ENCODE data around the gene KIF6.

The KIF6 gene

GRCh38 chr6:39724787-39725631 is at the start of gene KIF6:
TSS of gene KIF6 (minus strand) at chr6:39725408. CDS start at chr6:39725310, 98 bp downstream.
- peak within 1 kb of the TSS; percentile 84 for H3K27ac Mint-ChIP-seq
- peaks cover 9% of the 10 kb centered on the region for H3K4me1 Mint-ChIP-seq (ENCODE audit: low read depth)
- no peaks in the 10 kb centered on the region for H3K36me3 Mint-ChIP-seq (ENCODE audit: low read depth)

DNA sequence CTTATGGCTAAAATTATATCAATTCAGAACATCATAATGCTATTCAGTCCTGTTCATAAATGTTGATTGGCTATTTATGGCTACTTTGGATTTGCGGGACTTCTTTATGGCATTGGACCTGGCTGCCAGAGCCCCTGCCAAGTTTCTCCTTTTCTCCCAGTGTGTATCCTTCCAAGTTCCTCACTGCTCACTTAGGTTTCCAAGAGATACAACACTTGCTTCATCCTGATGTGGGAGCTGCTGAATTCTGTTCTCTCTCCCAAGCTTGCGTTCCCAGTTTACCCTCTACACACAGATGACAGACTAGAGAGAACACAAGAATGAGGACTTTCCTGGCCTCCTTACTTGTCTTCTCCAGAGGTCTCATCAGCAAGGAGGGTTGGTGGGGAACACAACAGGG is 48.6 kb upstream of the KIF6 start:
- no peak overlapping the region for H3K27ac Mint-ChIP-seq
- no peaks in the 10 kb centered on the region for H3K36me3 Mint-ChIP-seq (ENCODE audit: low read depth)
- H3K4me1 Mint-ChIP-seq (ENCODE audit: low read depth) = no peaks in the 10 kb centered on the region
- H3K4me3 Mint-ChIP-seq = no peak overlapping the region
- H3K9me3 Mint-ChIP-seq = no peaks in the 10 kb centered on the region
- peaks cover 14% of the 10 kb centered on the region for H3K27me3 Mint-ChIP-seq

More at GRCh38 chr6:39724787-39725631, at the start of gene KIF6:
- Mint-ChIP-seq H3K4me3 (peak within 1 kb of the TSS; percentile 91), H3K27me3 (peaks cover 10% of the 10 kb centered on the region), H3K9me3 (no peaks in the 10 kb centered on the region)

GRCh38 chr6:39772559-39773273 is 47.5 kb upstream of the KIF6 start:
- Mint-ChIP-seq H3K4me1 (ENCODE audit: low read depth) (no peaks in the 10 kb centered on the region), H3K27ac (no peak overlapping the region), H3K4me3 (no peak overlapping the region), H3K27me3 (peaks cover 14% of the 10 kb centered on the region), H3K36me3 (ENCODE audit: low read depth) (no peaks in the 10 kb centered on the region), H3K9me3 (no peaks in the 10 kb centered on the region)

DNA sequence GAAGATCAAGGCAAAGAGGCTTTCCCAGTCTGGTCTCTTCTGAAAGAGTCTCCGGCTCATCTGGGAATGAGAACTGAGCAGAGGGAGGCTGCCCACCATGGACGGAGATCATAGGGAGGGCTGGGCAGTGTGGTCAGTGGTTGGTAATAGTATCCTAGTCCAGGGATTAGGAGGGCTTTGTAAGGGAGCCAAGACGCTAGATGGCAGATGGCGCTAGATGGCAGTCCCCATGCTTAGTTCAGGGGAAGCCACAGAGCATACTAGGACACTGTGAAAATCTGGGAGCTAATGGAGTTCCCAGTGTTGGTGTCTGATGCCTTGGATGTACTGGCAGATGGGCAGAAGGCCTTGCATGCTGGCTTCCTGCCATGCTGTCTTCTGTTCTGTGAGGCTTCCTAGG is 45.2 kb upstream of the KIF6 start:
- Mint-ChIP-seq H3K4me3 (no peak overlapping the region), H3K27me3 (peaks cover 17% of the 10 kb centered on the region), H3K27ac (no peak overlapping the region), H3K9me3 (no peaks in the 10 kb centered on the region), H3K36me3 (ENCODE audit: low read depth) (no peaks in the 10 kb centered on the region), H3K4me1 (ENCODE audit: low read depth) (no peaks in the 10 kb centered on the region)

- no peaks in the 10 kb centered on the region for H3K4me1 Mint-ChIP-seq (ENCODE audit: low read depth)
- H3K4me3 Mint-ChIP-seq = no peak overlapping the region
- H3K27me3 Mint-ChIP-seq = peaks cover 22% of the 10 kb centered on the region
- no peaks in the 10 kb centered on the region for H3K9me3 Mint-ChIP-seq
- no peak overlapping the region for H3K27ac Mint-ChIP-seq
- H3K36me3 Mint-ChIP-seq (ENCODE audit: low read depth) = no peaks in the 10 kb centered on the region
Observed at GRCh38 chr6:39769012-39769411, 43.8 kb upstream of the KIF6 start.

- no peak overlapping the region for H3K4me3 Mint-ChIP-seq
- H3K27me3 Mint-ChIP-seq = peaks cover 26% of the 10 kb centered on the region
- no peaks in the 10 kb centered on the region for H3K9me3 Mint-ChIP-seq
- H3K36me3 Mint-ChIP-seq (ENCODE audit: low read depth) = no peaks in the 10 kb centered on the region
- H3K4me1 Mint-ChIP-seq (ENCODE audit: low read depth) = no peaks in the 10 kb centered on the region
- no peak overlapping the region for H3K27ac Mint-ChIP-seq
Observed at GRCh38 chr6:39765508-39766065, 40.4 kb upstream of the KIF6 start.

GRCh38 chr6:39760226-39760952 is 35.2 kb upstream of the KIF6 start:
- no peak overlapping the region for H3K4me3 Mint-ChIP-seq
- peaks cover 24% of the 10 kb centered on the region for H3K27me3 Mint-ChIP-seq
- H3K9me3 Mint-ChIP-seq = no peaks in the 10 kb centered on the region
- no peak overlapping the region for H3K27ac Mint-ChIP-seq
- no peaks in the 10 kb centered on the region for H3K36me3 Mint-ChIP-seq (ENCODE audit: low read depth)
- H3K4me1 Mint-ChIP-seq (ENCODE audit: low read depth) = no peaks in the 10 kb centered on the region

DNA sequence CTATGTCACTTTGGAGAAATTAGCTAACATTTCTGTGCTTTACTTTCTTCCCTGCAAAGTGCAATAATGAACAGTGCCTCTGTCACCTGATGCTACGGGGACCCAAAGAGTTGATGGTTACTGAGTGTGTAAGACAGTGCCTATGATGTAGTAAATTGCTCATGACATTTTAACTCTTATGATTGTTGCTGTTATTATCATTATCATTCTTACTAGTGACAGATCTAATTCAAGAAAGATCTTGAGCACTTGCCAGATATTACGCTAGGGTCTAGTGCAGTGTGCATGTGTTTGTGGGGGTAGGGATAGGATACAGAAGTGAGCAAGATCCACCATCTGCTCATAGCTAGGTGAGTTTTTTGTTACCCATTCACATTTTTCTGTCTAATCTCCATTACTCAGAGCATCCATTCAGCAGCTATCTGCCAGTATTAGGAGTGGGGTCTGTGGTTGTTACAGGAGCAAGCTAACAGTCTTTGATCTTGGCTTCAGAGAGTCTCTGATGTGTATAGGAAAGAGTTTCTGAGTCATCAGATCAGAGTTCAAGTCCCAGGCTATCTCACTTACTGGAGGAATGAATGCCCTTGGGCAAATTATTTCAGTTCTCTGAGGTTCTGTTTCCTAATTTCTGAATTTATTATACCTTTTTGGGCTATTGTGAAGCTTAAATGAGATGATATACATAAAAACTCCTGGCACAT is 33.8 kb upstream of the KIF6 start:
- H3K9me3 Mint-ChIP-seq = no peaks in the 10 kb centered on the region
- H3K4me1 Mint-ChIP-seq (ENCODE audit: low read depth) = no peaks in the 10 kb centered on the region
- H3K27ac Mint-ChIP-seq = no peak overlapping the region
- no peaks in the 10 kb centered on the region for H3K36me3 Mint-ChIP-seq (ENCODE audit: low read depth)
- no peak overlapping the region for H3K4me3 Mint-ChIP-seq
- H3K27me3 Mint-ChIP-seq = peaks cover 19% of the 10 kb centered on the region

DNA sequence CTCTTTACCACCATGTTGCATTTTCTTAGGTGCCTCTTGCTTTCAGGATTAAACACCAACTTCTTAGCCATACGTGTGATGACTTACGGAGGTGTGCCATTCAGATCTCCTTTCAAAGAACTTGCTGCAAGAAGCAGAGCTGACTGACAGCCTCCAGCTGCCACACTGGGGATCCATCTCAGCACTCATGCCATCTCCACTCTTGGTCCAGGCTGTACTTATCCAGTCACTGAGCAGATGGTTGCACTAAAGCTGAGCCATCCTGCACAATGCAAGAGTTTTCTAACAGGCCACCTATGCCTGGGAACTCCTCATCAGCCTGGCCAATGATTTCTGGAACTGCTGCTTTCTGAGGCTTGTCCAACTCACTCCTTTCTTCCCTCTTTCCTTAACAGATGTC is 31.4 kb upstream of the KIF6 start:
- Mint-ChIP-seq H3K27me3 (peaks cover 12% of the 10 kb centered on the region), H3K4me1 (ENCODE audit: low read depth) (no peaks in the 10 kb centered on the region), H3K36me3 (ENCODE audit: low read depth) (no peaks in the 10 kb centered on the region), H3K4me3 (no peak overlapping the region), H3K9me3 (no peaks in the 10 kb centered on the region), H3K27ac (no peak overlapping the region)

- H3K4me1 Mint-ChIP-seq (ENCODE audit: low read depth) = no peaks in the 10 kb centered on the region
- H3K36me3 Mint-ChIP-seq (ENCODE audit: low read depth) = no peaks in the 10 kb centered on the region
- H3K4me3 Mint-ChIP-seq = no peak overlapping the region
- H3K9me3 Mint-ChIP-seq = no peaks in the 10 kb centered on the region
- peaks cover 12% of the 10 kb centered on the region for H3K27me3 Mint-ChIP-seq
- no peak overlapping the region for H3K27ac Mint-ChIP-seq
Observed at GRCh38 chr6:39755231-39755630, 30.0 kb upstream of the KIF6 start.

- Mint-ChIP-seq H3K9me3 (no peaks in the 10 kb centered on the region), H3K36me3 (ENCODE audit: low read depth) (no peaks in the 10 kb centered on the region), H3K4me3 (no peak overlapping the region), H3K27me3 (peaks cover 12% of the 10 kb centered on the region), H3K27ac (no peak overlapping the region), H3K4me1 (ENCODE audit: low read depth) (no peaks in the 10 kb centered on the region)
Observed at GRCh38 chr6:39754514-39755115, 29.4 kb upstream of the KIF6 start.

GRCh38 chr6:39753725-39754045 is 28.5 kb upstream of the KIF6 start:
- Mint-ChIP-seq H3K4me3 (no peak overlapping the region), H3K27me3 (peaks cover 8% of the 10 kb centered on the region), H3K4me1 (ENCODE audit: low read depth) (no peaks in the 10 kb centered on the region), H3K27ac (no peak overlapping the region), H3K9me3 (no peaks in the 10 kb centered on the region), H3K36me3 (ENCODE audit: low read depth) (no peaks in the 10 kb centered on the region)

- no peak overlapping the region for H3K4me3 Mint-ChIP-seq
- peaks cover 8% of the 10 kb centered on the region for H3K27me3 Mint-ChIP-seq
- no peaks in the 10 kb centered on the region for H3K36me3 Mint-ChIP-seq (ENCODE audit: low read depth)
- H3K9me3 Mint-ChIP-seq = no peaks in the 10 kb centered on the region
- no peak overlapping the region for H3K27ac Mint-ChIP-seq
- H3K4me1 Mint-ChIP-seq (ENCODE audit: low read depth) = no peaks in the 10 kb centered on the region
Observed at GRCh38 chr6:39752835-39753724, 27.9 kb upstream of the KIF6 start.
